SKM-1 (cell line): ENCODE results near the gene EDAR.

ENCODE experiments used
- DNase-seq: peaks from one replicate; lab custom pipeline; 2025; ENCODE audit not compliant: unreplicated experiment; lab: John Stamatoyannopoulos, UW

Gene EDAR

GRCh38 chr2:108868911-108869310 lies 120.1 kb downstream of the EDAR start:
- no peak for DNase-seq

- no peak for DNase-seq
These were observed 123.0 kb downstream of the EDAR start for GRCh38 chr2:108866041-108866440.

- no peak for DNase-seq
These were observed 130.1 kb downstream of the EDAR start for GRCh38 chr2:108858894-108859293.

- no peak for DNase-seq
These were observed 133.8 kb downstream of the EDAR start for GRCh38 chr2:108855194-108855593.

GRCh38 chr2:108854484-108854883 lies 134.5 kb downstream of the EDAR start:
- no peak for DNase-seq

- no peak for DNase-seq
These were observed 135.6 kb downstream of the EDAR start for GRCh38 chr2:108853421-108853820.

GRCh38 chr2:108852375-108852774 lies 136.6 kb downstream of the EDAR start:
- DNase-seq: no peak

GRCh38 chr2:108847000-108847399 lies 142.0 kb downstream of the EDAR start:
- DNase-seq: no peak

GRCh38 chr2:108845923-108846322 lies 143.1 kb downstream of the EDAR start:
- no peak for DNase-seq
